Pancreas (tissue), 10 donors: ENCODE measurements around the gene ATG7. TPM values are rescaled to one million over a fixed set of nuclear protein-coding genes. Genes with fewer than 3 reads are reported as not detected.

Experiments
- ATAC-seq, 4 donors: fragments of 200-7000 bp; cut with Tn5 transposase; one replicate each; pipeline versions ENCODE4 v1.8.0 to v1.9.1; 2020; ENCODE audit warnings: mild to moderate bottlenecking in 4 of 4, moderate library complexity in 4 of 4
- DNase-seq, 6 donors: peaks; one replicate each; pipeline ENCODE4 v3.0.0-alpha.2; 2020
- FAIRE-seq: peaks from 2 replicates; lab custom pipeline; 2012; peaks lifted over from hg19 to GRCh38; lab: Jason Lieb, UNC
- H3K27ac ChIP-seq, 4 donors: fragments of 200-600 bp; sonication (generic); 1 replicate in 3 of 4; 2 replicates in 1 of 4; pipeline versions ENCODE4 v1.5.0 to v1.8.0; 2020
- H3K27me3 ChIP-seq, 4 donors: fragments of 200-600 bp; one replicate each; pipeline ENCODE4 v1.8.0; 2021
- H3K36me3 ChIP-seq, 3 donors: fragments of 200-600 bp; sonication (generic) in 1 of 3; one replicate each; pipeline versions ENCODE4 v1.5.0 to v1.8.0; 2020 to 2021
- H3K4me1 ChIP-seq, 3 donors: fragments of 200-600 bp; one replicate each; pipeline ENCODE4 v1.8.0; 2021
- H3K4me3 ChIP-seq, 4 donors: fragments of 200-600 bp; sonication (generic) in 2 of 4; one replicate each; pipeline versions ENCODE4 v1.5.0 to v1.8.0; 2020 to 2021
- H3K9me3 ChIP-seq, 4 donors: fragments of 200-600 bp; one replicate each; pipeline ENCODE4 v1.8.0; 2021
- CTCF ChIP-seq, 4 donors: fragments of 200-600 bp; sonication (generic) in 3 of 4; IDR thresholded peaks; one replicate each; pipeline versions ENCODE4 v1.5.0 to v1.8.0; 2021; ENCODE audit warnings: antibody characterized with exemption in 4 of 4
- WGBS, 2 donors: extraction: QIAGEN DNeasy Blood & Tissue Kit; methylation state at CpG; one replicate each; pipeline ENCODE4 v1.1.7; 2013; 5-methylcytosine and 5-hydroxymethylcytosine counted together
- intact Hi-C, 3 donors: fragments of 100-400 bp; cut with DNase I; formaldehyde crosslinking; loops; one replicate each; pipeline versions ENCODE4 v1.11.1 to v1.14.2; 2022
- polyA plus RNA-seq, 2 donors: library from polyadenylated mRNA; stranded (reverse); fragments of 200-250 nt; gene quantifications; one replicate each; pipeline ENCODE4 v1.2.3, GENCODE V29; 2013
- total RNA-seq, 6 donors: library from RNA; stranded (reverse); fragmentation: NEBNext Ultra II Directional in 4 of 6; extraction: Animal tissue kit (Norgen Biotek cat#: 25700) in 4 of 6; gene quantifications; one replicate each; pipeline versions ENCODE4 v1.2.1 to v1.2.4, GENCODE V29; 2021 to 2023
- donor health status: healthy with polysubstance abuse.
- donor health status: DM: no; HTN: no; CAD: no; lungs with moderate emphysema.
- donor health status: DM: no; HTN: no; CAD: no.
- donor health status: control.
- donor health status: control.
- donor health status: Bipolar disorder and iron deficiency.
- donor health status: DM: yes; HTN: yes; CAD: no.
- donor health status: DM: no; HTN: no; CAD: no.
- donor health status: DM: no; HTN: no; CAD: no.
- donor health status: DM: yes; HTN: yes; CAD: no.

The ATG7 gene
- total and polyA plus RNA-seq, 8 donors = 5.1 to 28.0 (median 15.7) TPM

GRCh38 chr3:11470031-11470853, 198.0 kb downstream of the ATG7 start:
- intact Hi-C loops = no loop called here
- H3K27me3 ChIP-seq = no peaks in the 10 kb centered on the region
- H3K27ac ChIP-seq = no peak overlapping the region
- no peaks in the 10 kb centered on the region for H3K9me3 ChIP-seq
- no peak overlapping the region for H3K4me3 ChIP-seq
- peaks cover 2 to 14% (median 9%) of the 10 kb centered on the region in 3 donors for H3K4me1 ChIP-seq
- no peak for ATAC-seq
- DNase-seq = no peak
- TF ChIP-seq CTCF (IDR thresholded peaks at IDR 0.05) = no peak
- FAIRE-seq = no peak
- no peaks in the 10 kb centered on the region for H3K36me3 ChIP-seq
- 84 to 92% methylated on average over 9 of the region's 9 CpGs for WGBS, 2 donors

GRCh38 chr3:11475324-11475723, 203.1 kb downstream of the ATG7 start:
- WGBS, 2 donors = 95 to 98% methylated on average over 6 of the region's 6 CpGs
- Histone ChIP-seq H3K4me1 (peaks cover 1 to 14% (median 3%) of the 10 kb centered on the region in 3 donors), H3K36me3 (no peaks in the 10 kb centered on the region), H3K27ac (no peak overlapping the region), H3K27me3 (no peaks in the 10 kb centered on the region), H3K4me3 (no peak overlapping the region), H3K9me3 (no peaks in the 10 kb centered on the region)
- FAIRE-seq (no peak), ATAC-seq (no peak), DNase-seq (no peak)
- TF ChIP-seq CTCF (IDR thresholded peaks at IDR 0.05) = no peak
- intact Hi-C loops = no loop called here

GRCh38 chr3:11476735-11477144, 204.5 kb downstream of the ATG7 start:
- no peak for DNase-seq
- FAIRE-seq = no peak
- no peak overlapping the region for H3K27ac ChIP-seq

GRCh38 chr3:11477407-11477911, 205.3 kb downstream of the ATG7 start:
- peak overlapping the region in 2 of 4 donors; percentile 32 to 45 for H3K27ac ChIP-seq
- no peak for DNase-seq
- no peak for TF ChIP-seq CTCF (IDR thresholded peaks at IDR 0.05)
- intact Hi-C loops = no loop called here
- no peaks in the 10 kb centered on the region for H3K36me3 ChIP-seq
- H3K4me1 ChIP-seq = peaks cover 8 to 24% (median 10%) of the 10 kb centered on the region in 3 donors
- ATAC-seq = peak in 2 of 4 donors; percentile 35 to 36
- H3K4me3 ChIP-seq = no peak overlapping the region
- 82 to 84% methylated on average over 3 of the region's 3 CpGs for WGBS, 2 donors
- no peak for FAIRE-seq
- H3K9me3 ChIP-seq = no peaks in the 10 kb centered on the region
- H3K27me3 ChIP-seq = no peaks in the 10 kb centered on the region

More at GRCh38 chr3:11476735-11477144, 204.5 kb downstream of the ATG7 start:
- no peak for TF ChIP-seq CTCF (IDR thresholded peaks at IDR 0.05)
- Histone ChIP-seq H3K4me1 (peaks cover 8 to 24% (median 10%) of the 10 kb centered on the region in 3 donors), H3K4me3 (no peak overlapping the region), H3K9me3 (no peaks in the 10 kb centered on the region), H3K27me3 (no peaks in the 10 kb centered on the region), H3K36me3 (no peaks in the 10 kb centered on the region)
- WGBS, 2 donors = 32 to 50% methylated on average over 1 of the region's 1 CpG
- ATAC-seq = no peak
- intact Hi-C loops = no loop called here

- no peak for ATAC-seq
- no peaks in the 10 kb centered on the region for H3K36me3 ChIP-seq
- H3K27ac ChIP-seq = peak overlapping the region in 2 of 4 donors; percentile 32 to 45
- 88 to 89% methylated on average over 2 of the region's 2 CpGs for WGBS, 2 donors
- no peaks in the 10 kb centered on the region for H3K27me3 ChIP-seq
- FAIRE-seq = no peak
- H3K4me3 ChIP-seq = no peak overlapping the region
- H3K9me3 ChIP-seq = no peaks in the 10 kb centered on the region
- peaks cover 8 to 24% (median 10%) of the 10 kb centered on the region in 3 donors for H3K4me1 ChIP-seq
- no peak for TF ChIP-seq CTCF (IDR thresholded peaks at IDR 0.05)
- DNase-seq = no peak
- intact Hi-C loops = no loop called here
Measured at GRCh38 chr3:11478167-11478566, 206.0 kb downstream of the ATG7 start.
